Measurements from ENCODE around the gene ACAA2.
"Not testable (repeated sequence)": the region's sequence is repeated elsewhere in the genome, so short reads cannot be mapped to it uniquely, and the experiment has no call there.

Gene ACAA2

GRCh38 chr18:49843778-49844625 is 30.7 kb upstream of the ACAA2 start:
- no peak for FAIRE-seq

GRCh38 chr18:49843131-49843530 is 29.8 kb upstream of the ACAA2 start:
- FAIRE-seq: no peak

DNA sequence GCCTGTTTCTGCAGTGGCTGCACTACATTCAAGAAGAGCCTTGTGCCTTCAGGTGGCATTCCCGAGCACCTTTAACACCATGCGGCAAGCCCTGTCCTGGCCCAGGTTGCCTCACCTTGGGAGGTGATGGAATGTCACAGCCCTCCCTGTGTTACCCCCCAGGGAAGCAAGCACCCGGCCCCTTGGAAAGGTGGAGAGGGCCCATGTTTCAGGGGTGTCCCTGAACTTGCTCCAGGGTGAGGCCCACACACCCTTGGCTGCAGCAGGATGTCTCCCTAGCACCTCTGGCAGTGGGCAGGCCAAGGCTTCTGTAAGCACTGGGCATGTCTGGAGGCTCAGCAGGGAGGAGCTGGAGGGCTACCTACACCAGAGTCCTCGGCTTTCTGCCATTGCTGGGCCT is 29.3 kb upstream of the ACAA2 start:
- no peak for FAIRE-seq

DNA sequence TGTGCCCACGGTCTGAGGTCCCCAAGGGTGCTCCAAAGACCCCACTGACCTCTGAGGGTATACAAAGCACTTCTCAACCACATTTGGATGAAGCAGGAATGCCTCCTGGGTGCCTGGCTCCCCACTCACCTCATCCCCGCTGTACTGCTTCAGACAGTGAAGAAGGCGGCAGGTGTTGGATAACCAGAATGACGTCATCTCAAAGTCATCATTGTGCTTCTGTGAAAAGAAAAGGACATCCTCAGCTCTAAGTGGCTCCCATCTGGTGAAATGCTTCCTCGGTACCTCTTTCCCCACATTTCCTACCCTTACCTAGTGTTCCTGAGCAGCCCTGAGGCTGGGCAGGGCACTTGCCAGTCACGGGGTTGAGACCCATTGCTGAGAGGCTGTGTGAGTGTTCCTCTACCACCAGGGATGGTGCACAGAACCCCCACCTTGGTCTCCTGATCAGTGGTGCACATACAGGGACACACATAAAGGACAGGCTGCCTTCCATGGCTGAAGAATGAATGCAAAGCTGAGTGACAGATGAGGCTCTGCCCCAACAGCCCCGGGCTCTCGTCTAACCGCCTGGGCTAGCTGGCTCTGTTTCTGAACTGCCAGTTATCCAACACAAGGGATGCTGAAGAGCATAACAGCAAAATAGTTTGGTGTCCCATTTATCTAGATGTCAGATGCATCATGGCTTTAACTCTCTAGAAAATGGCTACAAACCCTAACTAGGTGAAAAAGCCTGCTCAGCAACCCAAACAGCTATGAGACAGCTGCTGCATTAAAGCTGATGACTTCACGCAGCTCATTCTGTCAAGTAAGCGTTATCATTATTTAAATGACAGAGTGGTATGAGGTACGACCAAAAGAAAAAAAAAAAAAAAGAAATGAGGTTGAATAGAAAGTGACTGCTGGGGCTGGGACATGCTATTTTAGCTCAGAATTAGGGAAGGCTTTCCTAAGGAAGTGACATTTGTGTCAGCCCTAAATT is 28.2 kb upstream of the ACAA2 start:
- FAIRE-seq: no peak

- no peak for FAIRE-seq
These were observed 25.7 kb upstream of the ACAA2 start for GRCh38 chr18:49839012-49839411.

GRCh38 chr18:49838381-49838780 is 25.0 kb upstream of the ACAA2 start:
- no peak for FAIRE-seq

DNA sequence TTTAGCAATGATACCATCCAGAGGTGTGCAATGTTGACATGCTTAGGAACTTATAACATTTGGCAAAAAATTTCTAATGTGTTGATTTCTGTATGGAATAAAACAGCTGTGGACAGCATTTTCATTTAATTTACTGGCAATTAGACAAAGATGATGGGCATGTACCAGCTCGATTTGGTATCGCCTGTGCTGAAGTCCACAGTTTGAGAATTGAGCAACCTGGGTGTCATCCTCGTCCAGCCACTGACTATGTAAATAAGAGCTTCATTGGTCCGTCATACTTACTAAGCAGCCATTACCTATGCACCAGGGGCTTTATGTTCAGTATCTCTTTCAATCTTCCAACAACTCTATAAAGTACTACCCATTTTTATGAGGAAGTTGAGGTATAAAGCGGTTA is 24.6 kb upstream of the ACAA2 start:
- FAIRE-seq: no peak

- not testable (repeated sequence) for FAIRE-seq
These were observed 24.0 kb upstream of the ACAA2 start for GRCh38 chr18:49837316-49837835.

- no peak for FAIRE-seq
These were observed 22.1 kb upstream of the ACAA2 start for GRCh38 chr18:49835405-49835804.

GRCh38 chr18:49834258-49834657 is 20.9 kb upstream of the ACAA2 start:
- FAIRE-seq: no peak

GRCh38 chr18:49833814-49834213 is 20.5 kb upstream of the ACAA2 start:
- no peak for FAIRE-seq

GRCh38 chr18:49832221-49832647 is 18.9 kb upstream of the ACAA2 start:
- FAIRE-seq: no peak

DNA sequence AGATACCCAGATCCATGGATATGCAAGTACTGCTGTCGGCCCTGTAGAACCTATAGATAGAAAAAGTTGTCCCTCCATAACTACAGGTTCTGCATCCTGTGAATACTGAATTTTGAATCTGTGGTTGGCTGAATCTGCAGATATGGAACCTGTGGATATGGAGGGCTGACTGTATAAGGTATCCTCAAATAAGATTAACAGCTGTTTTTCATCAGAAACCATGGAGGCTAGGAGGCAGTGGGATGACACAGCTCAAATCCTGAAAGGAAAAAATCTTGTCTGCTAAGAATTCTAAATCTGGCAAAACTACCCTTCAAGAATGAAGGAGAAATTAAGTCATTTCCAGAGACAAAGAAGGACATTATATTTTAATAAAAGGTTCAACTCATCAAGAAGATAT is 14.7 kb upstream of the ACAA2 start:
- no peak for FAIRE-seq

GRCh38 chr18:49819823-49820671 is 6.7 kb upstream of the ACAA2 start:
- no peak for FAIRE-seq

DNA sequence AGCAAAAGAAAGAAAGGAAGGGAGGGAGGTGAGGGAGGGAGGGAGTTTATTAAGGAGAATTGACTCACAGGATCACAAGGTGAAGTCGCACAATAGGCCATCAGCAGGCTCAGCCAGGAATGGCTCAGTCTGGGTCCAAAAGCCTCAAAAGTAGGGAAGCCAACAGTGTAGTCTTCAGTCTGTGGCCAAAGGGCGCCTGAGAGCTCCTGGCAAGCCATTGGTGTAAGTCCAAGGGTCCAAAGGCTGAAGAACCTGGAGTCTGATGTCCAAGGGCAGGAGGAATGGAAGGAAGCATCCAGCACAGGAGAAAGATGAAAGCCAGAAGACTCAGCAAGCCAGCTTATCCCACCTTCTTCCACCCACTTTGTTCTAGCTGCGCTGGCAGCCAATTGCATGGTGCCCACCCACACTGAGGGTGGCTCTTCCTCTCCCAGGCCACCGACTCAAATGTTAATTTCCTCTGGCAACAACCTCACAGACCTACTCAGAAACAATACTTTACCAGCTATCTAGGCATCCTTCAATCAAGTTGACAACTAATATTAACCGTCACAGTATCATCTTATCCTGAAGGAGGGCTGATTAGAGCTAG is 5.8 kb upstream of the ACAA2 start:
- no peak for FAIRE-seq

- no peak for FAIRE-seq
These were observed 4.6 kb upstream of the ACAA2 start for GRCh38 chr18:49817947-49818346.

DNA sequence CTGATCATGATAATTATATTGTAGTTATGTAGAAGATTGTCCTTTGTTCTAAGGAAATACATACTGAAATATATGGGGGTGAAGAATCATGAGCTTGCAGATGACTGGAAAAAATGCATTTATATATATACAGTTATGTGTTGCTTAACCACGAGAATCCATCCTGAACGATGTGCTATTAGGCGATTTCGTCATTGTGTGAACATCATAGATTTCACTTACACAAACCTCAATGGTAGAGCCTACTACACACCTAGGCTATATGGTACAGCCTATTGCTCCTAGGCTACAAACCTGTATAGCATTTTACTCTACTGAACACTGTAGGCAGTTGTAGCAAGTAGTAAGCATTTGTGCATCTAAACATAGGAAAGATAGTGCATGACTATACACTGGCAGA is 2.6 kb upstream of the ACAA2 start:
- FAIRE-seq: no peak

- no peak for FAIRE-seq
These were observed 790 bp upstream of the ACAA2 start for GRCh38 chr18:49814147-49814499.

- FAIRE-seq: no peak
These were observed 339 bp downstream of the ACAA2 start for GRCh38 chr18:49813069-49813318.

- FAIRE-seq: no peak
These were observed 856 bp downstream of the ACAA2 start for GRCh38 chr18:49812286-49813068.

GRCh38 chr18:49811151-49811938 is 2.0 kb downstream of the ACAA2 start:
- no peak for FAIRE-seq

All from G401.6 (cell line).